GM12872 (cell line): Measurements from ENCODE around the gene C1orf105.

Experiments
- TF ChIP-seq, protein P1 (sequence below): IDR thresholded peaks from 3 replicates; pipeline ENCODE4 v1.5.1; 2011; ENCODE audit warnings: low read depth, mild to moderate bottlenecking, low read length, moderate library complexity; ENCODE audit not compliant: insufficient read depth

C1orf105 gene

DNA sequence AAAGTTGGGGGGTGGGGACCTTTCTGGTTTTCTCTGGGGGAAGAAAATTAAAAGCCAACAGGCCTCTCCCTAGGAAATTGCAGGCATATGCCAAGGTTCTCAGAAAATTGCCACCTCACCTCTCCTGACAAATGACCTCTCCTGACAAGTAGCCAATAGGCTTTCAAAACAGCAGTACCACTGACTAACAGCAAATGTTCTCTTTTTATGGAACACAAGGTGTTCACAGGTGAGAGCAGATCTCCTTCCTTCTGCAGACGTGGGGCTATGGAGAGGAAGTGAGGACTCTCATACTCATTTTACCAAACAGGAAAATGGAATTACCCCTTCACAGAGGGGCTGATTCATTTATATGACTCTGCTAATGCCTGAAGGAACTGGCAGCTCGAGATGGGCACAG is 79.7 kb downstream of the C1orf105 start:
- TF ChIP-seq, protein P1, sequence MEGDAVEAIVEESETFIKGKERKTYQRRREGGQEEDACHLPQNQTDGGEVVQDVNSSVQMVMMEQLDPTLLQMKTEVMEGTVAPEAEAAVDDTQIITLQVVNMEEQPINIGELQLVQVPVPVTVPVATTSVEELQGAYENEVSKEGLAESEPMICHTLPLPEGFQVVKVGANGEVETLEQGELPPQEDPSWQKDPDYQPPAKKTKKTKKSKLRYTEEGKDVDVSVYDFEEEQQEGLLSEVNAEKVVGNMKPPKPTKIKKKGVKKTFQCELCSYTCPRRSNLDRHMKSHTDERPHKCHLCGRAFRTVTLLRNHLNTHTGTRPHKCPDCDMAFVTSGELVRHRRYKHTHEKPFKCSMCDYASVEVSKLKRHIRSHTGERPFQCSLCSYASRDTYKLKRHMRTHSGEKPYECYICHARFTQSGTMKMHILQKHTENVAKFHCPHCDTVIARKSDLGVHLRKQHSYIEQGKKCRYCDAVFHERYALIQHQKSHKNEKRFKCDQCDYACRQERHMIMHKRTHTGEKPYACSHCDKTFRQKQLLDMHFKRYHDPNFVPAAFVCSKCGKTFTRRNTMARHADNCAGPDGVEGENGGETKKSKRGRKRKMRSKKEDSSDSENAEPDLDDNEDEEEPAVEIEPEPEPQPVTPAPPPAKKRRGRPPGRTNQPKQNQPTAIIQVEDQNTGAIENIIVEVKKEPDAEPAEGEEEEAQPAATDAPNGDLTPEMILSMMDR: no peak

DNA sequence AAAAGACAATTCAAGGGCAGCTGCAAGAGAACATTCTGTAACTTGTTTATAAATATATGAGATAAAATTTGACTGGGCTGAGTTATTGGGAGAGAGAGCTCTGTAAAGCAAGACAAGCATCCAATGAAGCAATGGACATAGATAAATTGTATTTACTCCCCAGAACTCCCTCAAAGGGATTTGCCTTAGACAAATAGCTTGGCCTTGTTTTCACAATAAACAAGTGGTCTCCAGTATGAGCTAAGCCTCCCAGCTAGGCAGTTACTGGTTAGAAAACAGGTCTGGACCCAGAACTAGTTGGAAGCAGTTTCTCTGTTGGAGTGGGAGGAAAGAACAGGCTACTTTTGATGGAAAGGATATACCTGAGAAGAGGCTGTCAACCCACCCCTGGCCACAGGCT is 87.3 kb downstream of the C1orf105 start:
- TF ChIP-seq, protein P1: no peak

DNA sequence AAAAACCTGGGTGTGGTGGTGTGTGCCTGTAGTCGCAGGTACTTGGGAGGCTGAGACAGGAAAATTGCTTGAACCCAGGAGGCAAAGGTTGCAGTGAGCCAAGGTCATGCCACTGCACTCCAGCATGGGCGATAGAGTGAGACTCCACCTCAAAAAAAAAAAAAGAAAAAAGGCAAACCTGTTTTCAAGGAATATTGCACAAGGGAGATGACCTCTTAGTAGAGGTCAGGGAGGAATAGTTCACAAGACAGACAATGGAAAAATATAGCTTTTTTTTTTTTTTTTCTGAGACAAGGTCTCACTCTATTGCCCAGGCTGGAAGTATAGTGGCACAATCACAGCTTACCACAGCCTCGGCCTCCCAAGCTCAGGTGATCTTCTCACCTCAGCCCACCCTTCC is 90.0 kb downstream of the C1orf105 start:
- TF ChIP-seq, protein P1: no peak

DNA sequence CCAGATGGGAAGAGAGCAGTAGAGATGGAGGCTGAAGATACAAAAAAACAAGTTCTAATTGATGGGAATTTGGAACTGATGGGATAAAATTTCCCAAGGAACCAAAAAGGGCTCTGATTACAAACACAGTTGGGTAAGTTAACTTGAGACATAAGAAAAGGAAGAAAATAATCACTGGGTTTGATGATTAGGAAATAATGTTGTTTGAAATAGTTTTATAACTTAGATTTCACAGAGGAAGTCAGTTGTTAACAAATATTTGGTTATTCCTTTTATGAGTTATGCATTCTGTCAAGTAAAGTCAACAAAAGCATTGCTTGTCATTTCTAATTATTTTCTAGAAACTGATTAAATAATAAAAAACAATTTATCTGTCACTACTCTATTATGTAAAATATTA is 92.1 kb downstream of the C1orf105 start:
- TF ChIP-seq, protein P1: no peak

DNA sequence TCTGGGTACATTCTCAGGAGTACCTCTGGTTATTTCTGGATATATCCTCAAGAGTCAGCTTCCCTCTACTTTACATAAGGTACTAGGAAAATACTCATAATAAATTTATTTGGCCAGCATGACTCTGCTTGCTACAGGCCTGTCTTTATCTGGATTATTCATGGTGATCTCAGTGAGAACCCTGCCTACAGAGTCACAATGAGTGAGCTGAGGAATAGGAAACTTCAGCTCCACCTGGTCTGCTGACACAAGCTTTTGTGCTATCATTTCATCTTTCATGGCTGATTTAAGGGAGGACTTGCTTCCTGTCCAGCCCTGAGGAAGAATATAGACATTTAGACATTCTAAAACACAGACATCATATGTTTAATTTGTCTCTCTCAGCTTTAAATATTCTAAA is 93.0 kb downstream of the C1orf105 start:
- TF ChIP-seq, protein P1: no peak

DNA sequence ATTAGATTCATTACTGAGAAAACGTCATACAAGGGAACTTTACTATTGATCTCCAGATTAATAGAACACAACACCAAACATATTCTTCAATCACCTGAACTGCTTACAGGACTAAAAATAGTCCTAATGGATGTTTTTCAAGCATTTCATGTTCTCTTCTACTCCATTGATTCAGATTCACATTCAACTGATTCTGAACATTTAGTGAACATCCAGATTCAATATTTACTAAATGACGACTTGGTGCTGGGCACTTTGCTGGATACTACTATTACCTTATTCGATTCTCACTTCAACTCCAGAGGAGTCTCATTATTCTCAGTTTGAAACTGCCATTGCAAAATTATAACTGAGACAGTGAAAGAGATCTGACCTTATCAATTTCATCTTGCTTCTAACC is 93.6 kb downstream of the C1orf105 start:
- TF ChIP-seq, protein P1: no peak

DNA sequence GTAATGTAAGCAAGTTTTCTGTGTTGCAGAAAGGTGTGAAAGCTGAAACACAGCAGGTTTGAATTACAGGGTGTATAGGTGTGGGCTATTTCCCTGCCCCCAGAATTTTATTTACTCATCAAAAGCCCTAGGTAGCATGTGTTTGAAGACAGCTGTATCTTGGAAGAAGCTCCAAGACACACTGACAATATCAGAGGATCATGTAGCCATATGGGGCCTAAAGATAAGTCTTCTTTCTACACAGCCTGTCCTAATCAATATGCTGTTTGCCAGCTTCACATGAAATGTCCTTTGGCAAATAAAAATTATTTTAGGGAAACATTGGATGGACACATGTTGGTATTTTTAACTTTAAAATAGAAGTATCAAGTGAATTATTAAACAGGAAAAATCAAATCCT is 95.0 kb downstream of the C1orf105 start:
- TF ChIP-seq, protein P1: no peak

DNA sequence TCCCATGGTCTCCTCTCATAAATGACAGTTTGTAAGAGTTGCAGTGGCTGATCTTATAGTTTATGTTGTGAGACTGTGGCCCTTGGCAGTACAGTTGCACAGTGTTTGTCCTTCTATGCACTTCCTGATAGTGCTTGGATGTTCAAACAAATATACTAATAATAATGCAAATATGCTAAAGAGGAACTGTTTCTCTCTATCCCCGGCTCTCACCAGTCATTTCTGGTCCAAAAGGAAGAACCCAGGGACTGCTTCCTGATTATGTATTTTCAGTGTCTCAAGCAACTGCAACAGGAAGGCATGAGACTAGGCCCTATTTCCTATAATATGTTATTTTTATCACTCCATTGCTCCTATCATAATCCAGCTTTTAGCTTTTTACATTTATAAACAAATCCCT is 95.4 kb downstream of the C1orf105 start:
- TF ChIP-seq, protein P1: no peak
